GM12865 (cell line): ENCODE data around the gene LRP10.
"Not testable (repeated sequence)": the region's sequence is repeated elsewhere in the genome, so short reads cannot be mapped to it uniquely, and the experiment has no call there.

Source experiments
- DNase-seq: peaks from one replicate; pipeline ENCODE4 v3.0.0; 2010; ENCODE audit warnings: low read depth
- H3K4me3 ChIP-seq: 2 replicates; pipeline ENCODE4 v1.5.1; 2011; ENCODE audit warnings: mild to moderate bottlenecking, low read depth, low read length, control low read depth
- TF ChIP-seq, protein P1 (sequence below): IDR thresholded peaks from 2 replicates; pipeline ENCODE4 v1.5.1; 2011; ENCODE audit warnings: low read length, control low read depth, low read depth, inconsistent platforms; ENCODE audit not compliant: insufficient read depth; ENCODE audit errors: missing control alignments

LRP10 gene

GRCh38 chr14:22850944-22851764 lies 20.4 kb upstream of the LRP10 start:
- peak; percentile 32 for DNase-seq
- TF ChIP-seq, protein P1, sequence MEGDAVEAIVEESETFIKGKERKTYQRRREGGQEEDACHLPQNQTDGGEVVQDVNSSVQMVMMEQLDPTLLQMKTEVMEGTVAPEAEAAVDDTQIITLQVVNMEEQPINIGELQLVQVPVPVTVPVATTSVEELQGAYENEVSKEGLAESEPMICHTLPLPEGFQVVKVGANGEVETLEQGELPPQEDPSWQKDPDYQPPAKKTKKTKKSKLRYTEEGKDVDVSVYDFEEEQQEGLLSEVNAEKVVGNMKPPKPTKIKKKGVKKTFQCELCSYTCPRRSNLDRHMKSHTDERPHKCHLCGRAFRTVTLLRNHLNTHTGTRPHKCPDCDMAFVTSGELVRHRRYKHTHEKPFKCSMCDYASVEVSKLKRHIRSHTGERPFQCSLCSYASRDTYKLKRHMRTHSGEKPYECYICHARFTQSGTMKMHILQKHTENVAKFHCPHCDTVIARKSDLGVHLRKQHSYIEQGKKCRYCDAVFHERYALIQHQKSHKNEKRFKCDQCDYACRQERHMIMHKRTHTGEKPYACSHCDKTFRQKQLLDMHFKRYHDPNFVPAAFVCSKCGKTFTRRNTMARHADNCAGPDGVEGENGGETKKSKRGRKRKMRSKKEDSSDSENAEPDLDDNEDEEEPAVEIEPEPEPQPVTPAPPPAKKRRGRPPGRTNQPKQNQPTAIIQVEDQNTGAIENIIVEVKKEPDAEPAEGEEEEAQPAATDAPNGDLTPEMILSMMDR: no peak
- no peak overlapping the region for H3K4me3 ChIP-seq

GRCh38 chr14:22852178-22852577 lies 19.4 kb upstream of the LRP10 start:
- not testable (repeated sequence) for DNase-seq, H3K4me3 ChIP-seq

DNA sequence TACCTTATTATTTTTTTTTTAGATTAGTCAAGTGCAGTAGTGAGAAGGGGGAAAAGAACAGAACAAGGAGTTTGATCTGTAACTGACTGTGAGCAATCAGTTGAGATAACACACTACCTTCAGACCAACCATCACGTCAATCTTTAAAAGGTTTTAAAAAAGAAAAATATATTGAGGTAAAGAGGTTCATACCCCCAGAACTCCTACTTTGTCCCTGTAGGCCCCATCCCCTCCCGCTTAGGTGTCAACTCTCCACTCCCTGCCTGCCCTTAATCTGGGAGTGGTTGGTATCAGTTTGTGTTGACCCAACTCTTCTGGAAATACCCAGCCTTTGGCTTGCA lies 19.0 kb upstream of the LRP10 start:
- no peak for DNase-seq
- H3K4me3 ChIP-seq: no peak overlapping the region
- TF ChIP-seq, protein P1: no peak

DNA sequence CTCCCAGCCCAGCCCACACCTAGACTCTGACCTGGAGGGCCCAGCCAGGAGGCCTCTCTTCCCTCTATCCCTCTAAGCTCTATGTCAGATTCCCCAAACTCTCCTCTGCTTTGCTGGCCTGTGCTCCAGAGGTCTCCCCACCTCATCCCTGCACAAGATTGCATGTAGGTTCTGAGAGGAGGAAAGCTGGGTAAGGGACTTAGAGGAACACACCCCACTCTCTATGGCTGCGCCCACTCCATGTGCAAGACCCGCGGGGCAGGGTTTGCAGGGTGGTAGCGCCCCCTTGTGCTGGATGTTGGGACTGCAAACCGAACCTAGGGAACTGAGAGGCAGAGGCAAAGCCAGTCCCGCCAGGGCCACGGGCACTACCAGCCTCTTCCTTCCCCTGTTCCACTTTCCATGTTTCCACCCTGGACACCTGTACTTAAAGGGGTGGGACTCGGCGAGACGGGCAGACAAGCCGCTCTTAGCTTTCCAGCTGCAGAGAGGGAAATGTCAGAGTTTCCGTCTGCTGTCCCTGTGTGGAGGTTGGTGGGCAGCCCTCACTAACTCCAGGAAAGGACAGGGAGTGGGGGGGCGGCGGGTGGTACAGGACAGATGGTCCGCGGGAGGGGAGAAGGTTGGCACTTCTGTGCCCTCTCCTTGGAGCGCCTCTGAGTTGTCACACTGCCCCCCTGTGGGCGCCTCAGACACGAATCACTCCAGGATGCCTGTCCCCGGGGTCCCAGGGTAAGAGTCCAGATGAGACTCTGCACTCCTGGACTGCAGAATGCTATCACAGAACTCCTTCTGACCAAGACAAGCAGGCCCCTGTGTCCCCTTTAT lies 18.4 kb upstream of the LRP10 start:
- peak; percentile 91 for DNase-seq

GRCh38 chr14:22854296-22854695 lies 17.2 kb upstream of the LRP10 start:
- not testable (repeated sequence) for H3K4me3 ChIP-seq

More for the DNA sequence above, 18.4 kb upstream of the LRP10 start:
- H3K4me3 ChIP-seq: peak overlapping the region; percentile 62
- TF ChIP-seq, protein P1: peak; percentile 94

DNA sequence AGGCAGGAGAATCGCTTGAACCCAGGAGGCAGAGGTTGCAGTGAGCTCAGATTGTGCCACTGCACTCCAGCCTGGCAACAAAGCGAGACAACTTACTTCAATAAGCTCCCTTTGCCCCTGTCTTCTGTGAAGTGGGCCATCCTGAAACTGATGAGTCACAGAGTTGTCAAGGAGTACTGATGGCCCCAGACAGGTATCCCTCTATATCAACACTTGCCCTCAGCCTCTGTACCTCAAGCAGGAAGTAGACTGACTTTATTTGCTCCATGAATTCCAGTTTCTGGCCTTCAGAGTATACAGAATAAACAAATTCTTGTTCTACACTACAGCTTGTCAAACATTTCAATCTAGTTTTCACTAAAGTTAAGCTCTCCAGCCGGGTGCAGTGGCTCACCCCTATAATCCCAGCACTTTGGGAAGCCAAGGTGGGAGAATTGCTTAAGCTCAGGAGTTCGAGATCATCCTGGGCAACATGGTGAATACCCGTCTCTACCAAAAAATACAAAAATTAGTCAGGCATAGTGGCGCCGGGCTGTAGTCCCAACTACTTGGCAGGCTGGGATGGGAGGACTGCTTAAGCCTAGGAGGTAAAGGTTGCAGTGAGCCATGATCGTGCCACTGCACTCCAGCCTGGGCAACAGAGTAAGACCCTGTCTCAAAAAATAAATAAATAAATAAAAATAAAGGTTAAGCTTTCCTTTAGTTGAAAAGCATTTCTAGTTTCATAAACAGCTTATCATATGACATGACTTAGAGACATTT lies 16.4 kb upstream of the LRP10 start:
- TF ChIP-seq, protein P1: no peak

More at GRCh38 chr14:22854296-22854695, 17.2 kb upstream of the LRP10 start:
- not testable (repeated sequence) for DNase-seq

DNA sequence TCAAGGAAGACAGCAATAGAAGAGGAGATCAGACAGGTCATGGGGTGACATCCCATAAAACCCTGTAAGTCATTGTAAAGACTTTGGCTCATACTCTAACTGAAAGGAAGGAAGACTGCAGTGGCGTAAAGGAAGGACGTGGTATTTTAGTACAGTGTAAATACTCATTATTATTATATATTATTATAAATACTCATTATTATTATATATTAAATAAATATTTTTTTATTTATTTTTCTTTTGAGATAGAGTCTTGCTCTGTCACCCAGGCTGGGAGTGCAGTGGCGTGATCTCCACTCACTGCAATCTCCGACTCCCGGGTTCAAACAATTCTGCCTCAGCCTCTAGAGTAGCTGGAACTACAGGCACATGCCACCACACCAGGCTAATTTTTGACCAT lies 15.1 kb upstream of the LRP10 start:
- no peak for DNase-seq
- TF ChIP-seq, protein P1: no peak
- no peak overlapping the region for H3K4me3 ChIP-seq

More for the DNA sequence above, 16.4 kb upstream of the LRP10 start:
- no peak overlapping the region for H3K4me3 ChIP-seq
- DNase-seq: peak; percentile 29

DNA sequence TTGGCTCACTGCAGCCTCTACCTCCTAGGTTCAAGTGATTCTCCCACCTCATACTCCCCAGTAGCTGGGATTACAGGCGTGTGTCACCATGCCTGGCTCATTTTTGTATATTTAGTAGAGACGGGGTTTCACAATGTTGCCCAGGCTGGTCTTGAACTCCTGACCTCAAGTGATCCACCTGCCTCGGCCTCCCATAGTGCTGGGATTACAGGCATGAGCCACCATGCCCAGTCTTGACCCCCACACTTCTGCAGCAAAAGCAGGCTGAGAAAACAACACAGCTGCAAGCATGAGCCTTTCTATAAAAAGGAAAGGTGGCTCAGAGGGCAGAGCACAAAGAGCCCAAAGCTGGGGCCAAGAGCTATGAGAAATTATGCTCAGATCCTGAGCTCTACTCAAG lies 11.2 kb upstream of the LRP10 start:
- H3K4me3 ChIP-seq, DNase-seq: not testable (repeated sequence)
